Tibial nerve (tissue), 4 donors: ENCODE data around the gene SHCBP1. TPM values are rescaled to one million over a fixed set of nuclear protein-coding genes. Genes with fewer than 3 reads are reported as not detected.

Source experiments
- DNase-seq, 2 donors: peaks; one replicate each; pipeline ENCODE4 v3.0.0-alpha.2; 2019; ENCODE audit warnings: low spot score in 2 of 2
- H3K27ac ChIP-seq, 4 donors: fragments of 200-600 bp; sonication (generic) in 3 of 4; one replicate each; pipeline ENCODE4 v1.5.1; 2017 to 2019; ENCODE audit warnings: mild to moderate bottlenecking in 1 of 4
- H3K27me3 ChIP-seq, 2 donors: fragments of 200-600 bp; sonication (generic) in 1 of 2; one replicate each; pipeline versions ENCODE4 v1.5.1 to v1.6.0; 2017 to 2019
- H3K36me3 ChIP-seq, 3 donors: fragments of 200-600 bp; sonication (generic); one replicate each; pipeline ENCODE4 v1.5.1; 2018 to 2019
- H3K4me1 ChIP-seq, 4 donors: fragments of 200-600 bp; sonication (generic) in 3 of 4; one replicate each; pipeline ENCODE4 v1.5.1; 2017 to 2019
- H3K4me3 ChIP-seq, 4 donors: fragments of 200-600 bp; sonication (generic) in 3 of 4; one replicate each; pipeline ENCODE4 v1.5.1; 2017 to 2019; ENCODE audit warnings: mild to moderate bottlenecking in 1 of 4, moderate library complexity in 1 of 4
- H3K9me3 ChIP-seq, 4 donors: fragments of 200-600 bp; sonication (generic) in 3 of 4; one replicate each; pipeline ENCODE4 v1.5.1; 2017 to 2019
- CTCF ChIP-seq, 5 experiments: fragments of 200-600 bp in 3 of 5; fragments of 450-650 bp in 2 of 5; sonication (generic) in 3 of 5; IDR thresholded peaks; one replicate each; pipeline ENCODE4 v1.5.1; 2016 to 2019; ENCODE audit warnings: antibody characterized with exemption in 5 of 5, mild to moderate bottlenecking in 3 of 5, moderate library complexity in 2 of 5
- EP300 ChIP-seq, 2 donors: sonication (generic); formaldehyde crosslinking; IDR thresholded peaks; one replicate each; pipeline ENCODE4 v1.6.1; 2017; ENCODE audit warnings: antibody characterized with exemption in 2 of 2, mild to moderate bottlenecking in 1 of 2
- POLR2A ChIP-seq, 2 donors: fragments of 450-650 bp; IDR thresholded peaks; one replicate each; pipeline ENCODE4 v1.6.1; 2017; ENCODE audit warnings: antibody characterized with exemption in 2 of 2, mild to moderate bottlenecking in 2 of 2, moderate library complexity in 2 of 2
- WGBS, 2 donors: methylation state at CpG; one replicate each; pipeline ENCODE4 v1.1.5; 2018; 5-methylcytosine and 5-hydroxymethylcytosine counted together
- total RNA-seq, 4 donors: library from RNA; depleted of rRNA; stranded (reverse); fragments of >200 nt; gene quantifications; one replicate each; pipeline ENCODE4 v1.1.0, GENCODE V29; 2016

SHCBP1 gene
- total RNA-seq, 4 donors from 2014 or later: under 0.01 to 3.5 (median 1.4) TPM

DNA sequence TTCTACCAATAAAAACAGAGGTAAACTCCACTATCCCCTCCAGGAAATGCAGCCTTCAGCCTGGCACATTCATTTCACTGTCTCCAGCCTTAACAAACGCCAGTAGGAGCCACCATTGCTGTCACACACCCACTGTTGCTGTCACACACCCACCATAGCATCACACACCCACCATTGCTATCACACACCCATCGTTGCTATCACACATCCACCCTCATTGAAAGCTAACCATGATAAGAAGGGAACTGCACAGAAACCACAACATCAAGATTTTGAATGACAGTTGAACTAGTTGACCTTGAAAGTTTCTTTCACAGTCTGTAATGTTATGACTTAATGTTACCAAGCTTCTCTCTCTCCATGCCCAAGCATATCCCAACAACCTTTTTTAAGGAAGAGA lies 38.1 kb downstream of the SHCBP1 start:
- Histone ChIP-seq H3K4me3 (no peak overlapping the region), H3K9me3 (peaks cover 0 to 18% (median 5%) of the 10 kb centered on the region in 4 donors), H3K4me1 (no peaks in the 10 kb centered on the region), H3K36me3 (peaks cover 0 to 13% (median 0%) of the 10 kb centered on the region in 3 donors), H3K27me3 (no peaks in the 10 kb centered on the region), H3K27ac (no peak overlapping the region)
- DNase-seq: no peak
- 79 to 86% methylated on average over 2 of the region's 2 CpGs for WGBS, 2 donors
- TF ChIP-seq CTCF (IDR thresholded peaks at IDR 0.05) (no peak), EP300 (IDR thresholded peaks at IDR 0.05) (no peak), POLR2A (IDR thresholded peaks at IDR 0.05) (no peak)

DNA sequence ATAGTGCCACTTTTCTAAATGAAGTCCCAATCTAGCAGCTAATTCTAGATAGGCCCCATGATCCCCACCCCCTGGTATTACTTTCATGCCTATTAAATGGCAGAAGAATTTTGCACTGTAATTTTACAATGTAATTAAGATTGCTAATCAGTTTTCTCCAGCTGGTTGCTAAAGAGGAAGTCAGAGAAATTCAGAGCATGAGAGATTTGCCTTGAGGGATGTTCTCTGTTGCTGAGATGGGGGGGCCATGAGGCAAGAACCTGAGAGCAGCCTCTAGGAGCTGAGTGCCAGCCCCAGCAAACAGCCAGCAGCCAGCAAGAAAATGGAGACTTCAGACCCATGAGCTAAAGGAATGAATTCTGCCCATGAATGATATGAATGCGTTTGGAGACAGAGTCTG lies 38.9 kb downstream of the SHCBP1 start:
- TF ChIP-seq POLR2A (IDR thresholded peaks at IDR 0.05) (no peak), CTCF (IDR thresholded peaks at IDR 0.05) (no peak), EP300 (IDR thresholded peaks at IDR 0.05) (no peak)
- Histone ChIP-seq H3K27me3 (no peaks in the 10 kb centered on the region), H3K4me3 (no peak overlapping the region), H3K4me1 (no peaks in the 10 kb centered on the region), H3K36me3 (peaks cover 0 to 13% (median 0%) of the 10 kb centered on the region in 3 donors), H3K27ac (no peak overlapping the region), H3K9me3 (peaks cover 0 to 18% (median 5%) of the 10 kb centered on the region in 4 donors)
- 87 to 93% methylated on average over 1 of the region's 1 CpG for WGBS, 2 donors
- no peak for DNase-seq

- no peaks in the 10 kb centered on the region for H3K9me3 ChIP-seq
- H3K4me3 ChIP-seq: no peak overlapping the region
- H3K36me3 ChIP-seq: peaks cover 0 to 11% (median 0%) of the 10 kb centered on the region in 3 donors
- TF ChIP-seq EP300 (IDR thresholded peaks at IDR 0.05) (no peak), CTCF (IDR thresholded peaks at IDR 0.05) (no peak), POLR2A (IDR thresholded peaks at IDR 0.05) (no peak)
- H3K27me3 ChIP-seq: no peaks in the 10 kb centered on the region
- WGBS, 2 donors: 94 to 95% methylated on average over 3 of the region's 3 CpGs
- no peaks in the 10 kb centered on the region for H3K4me1 ChIP-seq
- DNase-seq: no peak
- H3K27ac ChIP-seq: no peak overlapping the region
Observed at GRCh38 chr16:46577988-46578579, 43.1 kb downstream of the SHCBP1 start.

DNA sequence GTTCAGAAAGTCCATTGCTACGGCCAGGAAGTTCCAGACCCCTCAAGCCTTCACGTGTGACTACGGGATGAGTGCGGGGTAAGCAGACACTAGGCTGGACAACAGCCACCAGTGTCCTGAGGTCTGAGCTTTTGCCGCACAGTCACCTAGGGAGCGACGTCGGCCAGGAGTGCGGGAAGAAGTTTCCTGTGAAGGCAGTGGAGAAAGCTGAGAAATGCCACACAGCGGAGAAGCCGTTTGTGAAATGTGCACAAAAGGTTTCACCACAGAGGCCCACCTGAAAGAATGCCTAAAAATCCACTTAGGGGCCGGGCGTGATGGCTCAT lies 47.4 kb downstream of the SHCBP1 start:
- no peak overlapping the region for H3K4me3 ChIP-seq
- no peak for TF ChIP-seq CTCF (IDR thresholded peaks at IDR 0.05)
- no peak for TF ChIP-seq EP300 (IDR thresholded peaks at IDR 0.05)
- TF ChIP-seq POLR2A (IDR thresholded peaks at IDR 0.05): no peak
- DNase-seq: no peak
- 81 to 82% methylated on average over 13 of the region's 13 CpGs for WGBS, 2 donors
- H3K36me3 ChIP-seq: no peaks in the 10 kb centered on the region
- H3K27ac ChIP-seq: no peak overlapping the region
- H3K27me3 ChIP-seq: no peaks in the 10 kb centered on the region
- no peaks in the 10 kb centered on the region for H3K4me1 ChIP-seq
- H3K9me3 ChIP-seq: peaks cover 0 to 3% (median 0%) of the 10 kb centered on the region in 4 donors

GRCh38 chr16:46573008-46573833 lies 48.0 kb downstream of the SHCBP1 start:
- Histone ChIP-seq H3K4me1 (no peaks in the 10 kb centered on the region), H3K36me3 (no peaks in the 10 kb centered on the region), H3K9me3 (peaks cover 0 to 3% (median 0%) of the 10 kb centered on the region in 4 donors), H3K4me3 (no peak overlapping the region), H3K27me3 (no peaks in the 10 kb centered on the region), H3K27ac (no peak overlapping the region)
- DNase-seq: no peak
- 71 to 76% methylated on average over 27 of the region's 27 CpGs for WGBS, 2 donors
- TF ChIP-seq CTCF (IDR thresholded peaks at IDR 0.05) (no peak), POLR2A (IDR thresholded peaks at IDR 0.05) (no peak), EP300 (IDR thresholded peaks at IDR 0.05) (no peak)
